ENCODE results near the gene AMMECR1. TPM values are rescaled to one million over a fixed set of nuclear protein-coding genes. Genes with fewer than 3 reads are reported as not detected.

AMMECR1 gene
- total RNA-seq, 1 experiment from 2014 or later = 23.0 TPM

DNA sequence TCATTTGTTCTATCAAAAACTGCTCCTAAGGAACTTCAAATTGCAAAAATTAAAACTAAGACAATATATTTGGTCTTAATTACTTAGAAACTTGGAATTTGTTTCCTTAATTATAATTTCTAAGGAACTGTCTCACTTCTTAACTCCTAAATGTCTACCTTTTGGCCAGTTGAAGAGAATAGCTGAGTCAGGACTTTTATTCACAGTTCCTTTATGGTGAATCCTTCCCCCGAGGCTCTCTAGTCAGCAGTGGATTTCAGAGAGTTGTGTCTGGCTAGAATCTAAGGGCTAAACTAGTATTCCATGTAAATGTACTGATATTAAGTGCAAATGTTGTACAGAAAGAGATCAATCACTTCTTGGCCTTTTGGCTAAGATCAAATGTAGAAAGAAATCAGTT lies 69.3 kb downstream of the AMMECR1 start:
- BruUV-seq (replicated peaks) = no TSS peak
- TF ChIP-seq, protein P1, sequence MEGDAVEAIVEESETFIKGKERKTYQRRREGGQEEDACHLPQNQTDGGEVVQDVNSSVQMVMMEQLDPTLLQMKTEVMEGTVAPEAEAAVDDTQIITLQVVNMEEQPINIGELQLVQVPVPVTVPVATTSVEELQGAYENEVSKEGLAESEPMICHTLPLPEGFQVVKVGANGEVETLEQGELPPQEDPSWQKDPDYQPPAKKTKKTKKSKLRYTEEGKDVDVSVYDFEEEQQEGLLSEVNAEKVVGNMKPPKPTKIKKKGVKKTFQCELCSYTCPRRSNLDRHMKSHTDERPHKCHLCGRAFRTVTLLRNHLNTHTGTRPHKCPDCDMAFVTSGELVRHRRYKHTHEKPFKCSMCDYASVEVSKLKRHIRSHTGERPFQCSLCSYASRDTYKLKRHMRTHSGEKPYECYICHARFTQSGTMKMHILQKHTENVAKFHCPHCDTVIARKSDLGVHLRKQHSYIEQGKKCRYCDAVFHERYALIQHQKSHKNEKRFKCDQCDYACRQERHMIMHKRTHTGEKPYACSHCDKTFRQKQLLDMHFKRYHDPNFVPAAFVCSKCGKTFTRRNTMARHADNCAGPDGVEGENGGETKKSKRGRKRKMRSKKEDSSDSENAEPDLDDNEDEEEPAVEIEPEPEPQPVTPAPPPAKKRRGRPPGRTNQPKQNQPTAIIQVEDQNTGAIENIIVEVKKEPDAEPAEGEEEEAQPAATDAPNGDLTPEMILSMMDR (IDR thresholded peaks at IDR 0.05; ENCODE audit: insufficient read depth in 1 of 2, low read depth in 1 of 2, low read length in 1 of 2, severe bottlenecking in 1 of 2, unreplicated experiment in 1 of 2) = no peak
- H3K4me1 Mint-ChIP-seq (ENCODE audit: low read depth, unreplicated experiment) = peaks cover 25% of the 10 kb centered on the region
- no peaks in the 10 kb centered on the region for H3K36me3 ChIP-seq (ENCODE audit: control insufficient read depth, insufficient read depth, low read length)
- ChIA-PET POLR2A (no interaction called here), CTCF (no interaction called here)
- no peaks in the 10 kb centered on the region for H3K9me3 Mint-ChIP-seq (ENCODE audit: unreplicated experiment)
- H3K36me3 Mint-ChIP-seq (ENCODE audit: insufficient read depth, unreplicated experiment) = no peaks in the 10 kb centered on the region
- no peak overlapping the region for H3K4me3 Mint-ChIP-seq (ENCODE audit: unreplicated experiment)
- H3K27me3 Mint-ChIP-seq (ENCODE audit: insufficient read depth, unreplicated experiment) = no peaks in the 10 kb centered on the region
- H3K27me3 ChIP-seq (replicated peaks; ENCODE audit: control insufficient read depth, insufficient read depth, low read length) = no peaks in the 10 kb centered on the region
- no peak overlapping the region for H3K27ac Mint-ChIP-seq (ENCODE audit: unreplicated experiment)
- no peaks in the 10 kb centered on the region for H3K4me1 ChIP-seq
- H3K4me3 ChIP-seq (ENCODE audit: low read depth, low read length) = no peak overlapping the region
- no peak for DNase-seq
- intact Hi-C loops (cut with micrococcal nuclease; ENCODE audit: unreplicated experiment) = no loop called here
- no peaks in the 10 kb centered on the region for H3K9me3 ChIP-seq

DNA sequence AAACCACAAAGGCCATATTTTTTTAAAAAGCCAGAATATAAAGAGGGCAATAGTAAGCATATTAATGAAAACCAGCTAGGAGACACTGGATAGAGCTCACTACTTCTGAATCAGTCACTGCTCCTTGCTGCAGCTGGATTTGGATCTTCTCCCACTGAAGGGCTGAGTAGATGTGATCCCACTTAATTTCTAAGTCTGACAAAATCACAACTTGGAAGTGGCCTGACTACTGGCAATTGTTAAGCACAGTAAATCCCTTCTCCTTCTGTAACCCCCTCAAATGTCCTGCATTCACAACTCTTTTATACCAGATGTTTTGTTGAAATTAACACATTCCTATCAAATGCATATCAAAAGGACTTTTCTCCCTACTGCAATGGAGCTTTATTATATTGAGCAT lies 72.9 kb downstream of the AMMECR1 start:
- Mint-ChIP-seq H3K36me3 (ENCODE audit: insufficient read depth, unreplicated experiment) (no peaks in the 10 kb centered on the region), H3K27ac (ENCODE audit: unreplicated experiment) (no peak overlapping the region), H3K27me3 (ENCODE audit: insufficient read depth, unreplicated experiment) (no peaks in the 10 kb centered on the region), H3K4me1 (ENCODE audit: low read depth, unreplicated experiment) (peaks cover 20% of the 10 kb centered on the region), H3K4me3 (ENCODE audit: unreplicated experiment) (no peak overlapping the region), H3K9me3 (ENCODE audit: unreplicated experiment) (no peaks in the 10 kb centered on the region)
- CTCF ChIA-PET = no interaction called here
- H3K4me1 ChIP-seq = no peaks in the 10 kb centered on the region
- no TSS peak for BruUV-seq (replicated peaks)
- H3K4me3 ChIP-seq (ENCODE audit: low read depth, low read length) = no peak overlapping the region
- intact Hi-C loops (cut with micrococcal nuclease; ENCODE audit: unreplicated experiment) = no loop called here
- POLR2A ChIA-PET = no interaction called here
- no peak for DNase-seq
- TF ChIP-seq, protein P1 (IDR thresholded peaks at IDR 0.05; ENCODE audit: insufficient read depth in 1 of 2, low read depth in 1 of 2, low read length in 1 of 2, severe bottlenecking in 1 of 2, unreplicated experiment in 1 of 2) = no peak
- H3K27me3 ChIP-seq (replicated peaks; ENCODE audit: control insufficient read depth, insufficient read depth, low read length) = no peaks in the 10 kb centered on the region
- no peaks in the 10 kb centered on the region for H3K36me3 ChIP-seq (ENCODE audit: control insufficient read depth, insufficient read depth, low read length)
- H3K9me3 ChIP-seq = no peaks in the 10 kb centered on the region

DNA sequence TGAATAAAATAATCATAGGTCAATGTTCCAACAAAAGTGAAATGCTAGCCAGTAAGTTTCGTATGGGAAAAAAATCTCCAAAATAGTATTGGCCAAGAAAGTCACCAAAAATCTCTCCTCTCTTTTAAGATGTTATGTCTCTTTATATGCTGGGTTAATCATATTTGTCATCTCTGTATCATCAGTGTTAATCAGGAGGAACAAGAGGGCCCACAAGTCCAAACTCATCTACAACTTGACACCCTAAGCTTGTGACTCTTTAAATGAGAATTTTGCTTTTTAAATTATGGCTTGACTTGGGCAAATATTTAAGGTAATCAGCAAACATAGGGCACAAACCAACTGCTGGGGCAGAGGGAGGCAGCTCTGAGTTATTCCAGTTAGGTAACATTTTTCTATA lies 75.5 kb downstream of the AMMECR1 start:
- ChIA-PET POLR2A (no interaction called here), CTCF (no interaction called here)
- H3K36me3 Mint-ChIP-seq (ENCODE audit: insufficient read depth, unreplicated experiment) = no peaks in the 10 kb centered on the region
- no TSS peak for BruUV-seq (replicated peaks)
- Histone ChIP-seq H3K9me3 (no peaks in the 10 kb centered on the region), H3K36me3 (ENCODE audit: control insufficient read depth, insufficient read depth, low read length) (no peaks in the 10 kb centered on the region), H3K4me1 (no peaks in the 10 kb centered on the region), H3K4me3 (ENCODE audit: low read depth, low read length) (no peak overlapping the region), H3K27me3 (replicated peaks; ENCODE audit: control insufficient read depth, insufficient read depth, low read length) (no peaks in the 10 kb centered on the region)
- no peak overlapping the region for H3K27ac Mint-ChIP-seq (ENCODE audit: unreplicated experiment)
- peaks cover 20% of the 10 kb centered on the region for H3K4me1 Mint-ChIP-seq (ENCODE audit: low read depth, unreplicated experiment)
- H3K27me3 Mint-ChIP-seq (ENCODE audit: insufficient read depth, unreplicated experiment) = no peaks in the 10 kb centered on the region
- TF ChIP-seq, protein P1 (IDR thresholded peaks at IDR 0.05; ENCODE audit: insufficient read depth in 1 of 2, low read depth in 1 of 2, low read length in 1 of 2, severe bottlenecking in 1 of 2, unreplicated experiment in 1 of 2) = no peak
- intact Hi-C loops (cut with micrococcal nuclease; ENCODE audit: unreplicated experiment) = no loop called here
- H3K9me3 Mint-ChIP-seq (ENCODE audit: unreplicated experiment) = peaks cover 5% of the 10 kb centered on the region
- H3K4me3 Mint-ChIP-seq (ENCODE audit: unreplicated experiment) = no peak overlapping the region
- DNase-seq = no peak
